Measurements from ENCODE around the gene ANXA2. TPM values are rescaled to one million over a fixed set of nuclear protein-coding genes. Genes with fewer than 3 reads are reported as not detected.

The ANXA2 gene
- polyA plus RNA-seq, 3 donors, result 462 to 559 (median 550) TPM

- DNase-seq (ENCODE audit: extremely low read depth in 1 of 11, low read depth in 9 of 11, low spot score in 4 of 11), result peak in 1 of 11 donors; percentile 34
Observed at GRCh38 chr15:60335296-60335695, 62.5 kb downstream of the ANXA2 start.

- no peak for DNase-seq (ENCODE audit: extremely low read depth in 1 of 11, low read depth in 9 of 11, low spot score in 4 of 11)
Observed at GRCh38 chr15:60328852-60329443, 68.8 kb downstream of the ANXA2 start.

- peak; percentile 45 to 77 (median 56) for DNase-seq (ENCODE audit: extremely low read depth in 1 of 11, low read depth in 9 of 11, low spot score in 4 of 11)
Observed at GRCh38 chr15:60326824-60327654, 70.7 kb downstream of the ANXA2 start.

- no peak for DNase-seq (ENCODE audit: extremely low read depth in 1 of 11, low read depth in 9 of 11, low spot score in 4 of 11)
Observed at GRCh38 chr15:60326343-60326742, 71.4 kb downstream of the ANXA2 start.

- DNase-seq (ENCODE audit: extremely low read depth in 1 of 11, low read depth in 9 of 11, low spot score in 4 of 11), result no peak
Observed at GRCh38 chr15:60325905-60326304, 71.9 kb downstream of the ANXA2 start.

GRCh38 chr15:60324706-60325438, 72.9 kb downstream of the ANXA2 start:
- DNase-seq (ENCODE audit: extremely low read depth in 1 of 11, low read depth in 9 of 11, low spot score in 4 of 11), result no peak

- DNase-seq (ENCODE audit: extremely low read depth in 1 of 11, low read depth in 9 of 11, low spot score in 4 of 11), result no peak
Observed at GRCh38 chr15:60323322-60323721, 74.5 kb downstream of the ANXA2 start.

- no peak for DNase-seq (ENCODE audit: extremely low read depth in 1 of 11, low read depth in 9 of 11, low spot score in 4 of 11)
Observed at GRCh38 chr15:60320365-60320764, 77.4 kb downstream of the ANXA2 start.

GRCh38 chr15:60318216-60318867, 79.4 kb downstream of the ANXA2 start:
- no peak for DNase-seq (ENCODE audit: extremely low read depth in 1 of 11, low read depth in 9 of 11, low spot score in 4 of 11)

- DNase-seq (ENCODE audit: extremely low read depth in 1 of 11, low read depth in 9 of 11, low spot score in 4 of 11), result no peak
Observed at GRCh38 chr15:60316961-60317360, 80.8 kb downstream of the ANXA2 start.

GRCh38 chr15:60315878-60316277, 81.9 kb downstream of the ANXA2 start:
- DNase-seq (ENCODE audit: extremely low read depth in 1 of 11, low read depth in 9 of 11, low spot score in 4 of 11), result no peak

- no peak for DNase-seq (ENCODE audit: extremely low read depth in 1 of 11, low read depth in 9 of 11, low spot score in 4 of 11)
Observed at GRCh38 chr15:60313906-60314305, 83.9 kb downstream of the ANXA2 start.

GRCh38 chr15:60307034-60307433, 90.8 kb downstream of the ANXA2 start:
- DNase-seq (ENCODE audit: extremely low read depth in 1 of 11, low read depth in 9 of 11, low spot score in 4 of 11), result no peak

- DNase-seq (ENCODE audit: extremely low read depth in 1 of 11, low read depth in 9 of 11, low spot score in 4 of 11), result no peak
Observed at GRCh38 chr15:60301024-60301423, 96.8 kb downstream of the ANXA2 start.

GRCh38 chr15:60299452-60300047, 98.2 kb downstream of the ANXA2 start:
- peak in 3 of 11 donors; percentile 13 to 37 (median 25) for DNase-seq (ENCODE audit: extremely low read depth in 1 of 11, low read depth in 9 of 11, low spot score in 4 of 11)
